A673 (cell line): ENCODE data around the gene MDFIC.

Source experiments
- EZH2 ChIP-seq: fragments of 200-600 bp; sonication (generic); IDR thresholded peaks from 2 replicates; pipeline ENCODE4 v1.6.1; 2017; ENCODE audit warnings: borderline replicate concordance, low read depth, mild to moderate bottlenecking, mixed read lengths, antibody characterized with exemption, low read length; ENCODE audit not compliant: poor library complexity, severe bottlenecking
- TF ChIP-seq, protein P1 (sequence below): fragments of 300-800, 200-600 bp; sonication (generic); conservative IDR thresholded peaks from 2 replicates; pipeline ENCODE4 v1.5.1; 2017; ENCODE audit warnings: low read depth, mild to moderate bottlenecking, antibody characterized with exemption, low read length, moderate library complexity, mixed read lengths

DNA sequence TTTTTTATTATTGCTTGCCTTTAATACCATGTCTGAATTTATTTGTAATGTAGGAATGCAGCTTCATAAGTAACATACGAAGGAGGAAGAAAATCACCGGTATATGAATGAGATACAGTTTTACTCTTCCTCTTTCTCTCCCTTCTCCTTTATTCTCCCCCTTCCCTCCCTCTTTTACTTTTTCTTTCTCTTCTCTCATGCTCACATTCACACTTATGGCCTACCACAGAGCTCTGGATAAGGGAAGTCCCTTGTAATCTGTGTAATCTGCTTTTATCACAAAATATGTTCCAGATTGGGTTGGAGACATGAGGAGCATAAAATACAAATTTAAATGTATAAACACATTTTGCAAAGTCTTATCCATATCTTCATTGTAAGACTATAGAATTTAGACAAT, 59.4 kb downstream of the MDFIC start:
- TF ChIP-seq, protein P1, sequence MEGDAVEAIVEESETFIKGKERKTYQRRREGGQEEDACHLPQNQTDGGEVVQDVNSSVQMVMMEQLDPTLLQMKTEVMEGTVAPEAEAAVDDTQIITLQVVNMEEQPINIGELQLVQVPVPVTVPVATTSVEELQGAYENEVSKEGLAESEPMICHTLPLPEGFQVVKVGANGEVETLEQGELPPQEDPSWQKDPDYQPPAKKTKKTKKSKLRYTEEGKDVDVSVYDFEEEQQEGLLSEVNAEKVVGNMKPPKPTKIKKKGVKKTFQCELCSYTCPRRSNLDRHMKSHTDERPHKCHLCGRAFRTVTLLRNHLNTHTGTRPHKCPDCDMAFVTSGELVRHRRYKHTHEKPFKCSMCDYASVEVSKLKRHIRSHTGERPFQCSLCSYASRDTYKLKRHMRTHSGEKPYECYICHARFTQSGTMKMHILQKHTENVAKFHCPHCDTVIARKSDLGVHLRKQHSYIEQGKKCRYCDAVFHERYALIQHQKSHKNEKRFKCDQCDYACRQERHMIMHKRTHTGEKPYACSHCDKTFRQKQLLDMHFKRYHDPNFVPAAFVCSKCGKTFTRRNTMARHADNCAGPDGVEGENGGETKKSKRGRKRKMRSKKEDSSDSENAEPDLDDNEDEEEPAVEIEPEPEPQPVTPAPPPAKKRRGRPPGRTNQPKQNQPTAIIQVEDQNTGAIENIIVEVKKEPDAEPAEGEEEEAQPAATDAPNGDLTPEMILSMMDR, result no peak
- no peak for TF ChIP-seq EZH2
